SK-N-SH (cell line): ENCODE results near the gene KCNG4. TPM values are rescaled to one million over a fixed set of nuclear protein-coding genes. Genes with fewer than 3 reads are reported as not detected.
A peak's percentile ranks its signal among the peaks of the same experiment; 100 is the strongest.

Experiments used
- CTCF ChIA-PET: fragments of 300-600, 350-600 bp; formaldehyde crosslinking; extraction: SDS; loops from one replicate; lab custom pipeline; 2021; lab: Yijun Ruan, JAX
- POLR2A ChIA-PET: fragments of 350-600 bp; sonication (Branson Sonifier 250); formaldehyde crosslinking; extraction: SDS; loops from one replicate; lab custom pipeline; 2020; ENCODE audit warnings: antibody characterized with exemption, inconsistent platforms; lab: Yijun Ruan, JAX
- DNase-seq: peaks from one replicate; pipeline ENCODE4 v3.0.0; 2012
- H2AFZ ChIP-seq: fragments of 200-600 bp; sonication (generic); 2 replicates; pipeline ENCODE4 v1.8.1; 2016; ENCODE audit warnings: antibody characterized with exemption, mild to moderate bottlenecking, low read depth
- H3F3A ChIP-seq: fragments of 200-600 bp; sonication (generic); replicated peaks from 2 replicates; pipeline ENCODE3; 2016; ENCODE audit warnings: antibody characterized with exemption, mild to moderate bottlenecking; ENCODE audit not compliant: insufficient read depth
- H3K27ac ChIP-seq, 2 experiments: fragments of 200-500 bp in 1 of 2; fragments of 200-600 bp in 1 of 2; sonication (Bioruptor generic) in 1 of 2; sonication (generic), shearing (Covaris generic) in 1 of 2; 2 replicates each; pipeline versions ENCODE4 v1.5.1 to v1.6.1; 2014 to 2016; ENCODE audit warnings: low read depth in 2 of 2, inconsistent platforms in 1 of 2, low read length in 1 of 2, mild to moderate bottlenecking in 1 of 2, mixed read lengths in 1 of 2
- H3K27me3 ChIP-seq: fragments of 200-600 bp; sonication (generic), shearing (Covaris generic); 2 replicates; pipeline ENCODE4 v1.6.1; 2016; ENCODE audit warnings: mixed run types; ENCODE audit not compliant: insufficient read depth
- H3K36me3 ChIP-seq, 2 experiments: fragments of 200-500 bp in 1 of 2; fragments of 200-600 bp in 1 of 2; sonication (Bioruptor generic) in 1 of 2; sonication (generic) in 1 of 2; replicated peaks in 1 of 2; 2 replicates each; pipeline versions ENCODE3 to v1.5.1; 2014 to 2016; ENCODE audit warnings: low read length in 1 of 2, mild to moderate bottlenecking in 1 of 2; ENCODE audit not compliant: insufficient read depth in 2 of 2, control insufficient read depth in 1 of 2
- H3K4me1 ChIP-seq, 2 experiments: fragments of 200-500 bp in 1 of 2; fragments of 200-600 bp in 1 of 2; sonication (Bioruptor generic) in 1 of 2; sonication (generic), shearing (Covaris generic) in 1 of 2; 2 replicates each; pipeline versions ENCODE4 v1.5.1 to v1.6.1; 2014 to 2016; ENCODE audit warnings: low read depth in 1 of 2, low read length in 1 of 2, mixed run types in 1 of 2; ENCODE audit not compliant: insufficient read depth in 2 of 2, control insufficient read depth in 1 of 2
- H3K4me2 ChIP-seq: fragments of 200-600 bp; sonication (generic), shearing (Covaris generic); 2 replicates; pipeline ENCODE4 v1.6.1; 2017; ENCODE audit warnings: mixed run types
- H3K4me3 ChIP-seq, 2 experiments: fragments of 200-500 bp in 1 of 2; fragments of 200-600 bp in 1 of 2; sonication (Bioruptor generic) in 1 of 2; sonication (generic), shearing (Covaris generic) in 1 of 2; 2 replicates each; pipeline versions ENCODE4 v1.5.1 to v1.8.1; 2014 to 2016; ENCODE audit warnings: low read depth in 2 of 2, inconsistent platforms in 1 of 2, low read length in 1 of 2, mild to moderate bottlenecking in 1 of 2, mixed read lengths in 1 of 2, moderate library complexity in 1 of 2
- H3K79me2 ChIP-seq: fragments of 200-600 bp; sonication (generic); 2 replicates; pipeline ENCODE4 v1.8.1; 2017; ENCODE audit warnings: mild to moderate bottlenecking; ENCODE audit not compliant: insufficient read depth
- H3K9ac ChIP-seq: fragments of 200-600 bp; sonication (generic); 2 replicates; pipeline ENCODE4 v1.6.1; 2017; ENCODE audit warnings: mixed run types
- H3K9me2 ChIP-seq: fragments of 200-600 bp; sonication (generic); 2 replicates; pipeline ENCODE4 v1.6.1; 2017; ENCODE audit warnings: mixed run types
- H3K9me3 ChIP-seq: fragments of 200-600 bp; sonication (generic); 2 replicates; pipeline ENCODE4 v1.6.1; 2017; ENCODE audit warnings: mixed run types, mild to moderate bottlenecking, moderate library complexity
- H4K20me1 ChIP-seq: fragments of 200-600 bp; sonication (generic); 2 replicates; pipeline ENCODE4 v1.6.1; 2017; ENCODE audit warnings: mild to moderate bottlenecking, mixed run types; ENCODE audit not compliant: insufficient read depth
- CTCF ChIP-seq: fragments of 200-600 bp; sonication (generic); IDR thresholded peaks from 2 replicates; pipeline ENCODE4 v1.6.1; 2017; ENCODE audit warnings: antibody characterized with exemption, mild to moderate bottlenecking, moderate library complexity
- GABPA ChIP-seq: IDR thresholded peaks from 2 replicates; pipeline ENCODE4 v1.4.0; 2012; ENCODE audit warnings: low read depth, mild to moderate bottlenecking
- GATA2 ChIP-seq: sonication (generic); formaldehyde crosslinking; IDR thresholded peaks from 2 replicates; pipeline ENCODE4 v1.5.0; 2020; ENCODE audit warnings: mild to moderate bottlenecking, missing genetic modification reagents
- MEF2A ChIP-seq: IDR thresholded peaks from 2 replicates; pipeline ENCODE4 v1.4.0; 2012; ENCODE audit warnings: low read depth, borderline replicate concordance
- MXI1 ChIP-seq: IDR thresholded peaks from 2 replicates; pipeline ENCODE4 v1.6.1; 2012; ENCODE audit warnings: mild to moderate bottlenecking, low read depth, low read length, improper control_type of control experiment
- SIN3A ChIP-seq: IDR thresholded peaks from 2 replicates; pipeline ENCODE4 v1.6.1; 2012; ENCODE audit warnings: low read depth, mild to moderate bottlenecking, low read length, moderate library complexity, borderline replicate concordance
- TAF1 ChIP-seq: IDR thresholded peaks from 2 replicates; pipeline ENCODE4 v1.6.1; 2012; ENCODE audit warnings: low read depth, mild to moderate bottlenecking, low read length, moderate library complexity, borderline replicate concordance
- TCF12 ChIP-seq: IDR thresholded peaks from 2 replicates; pipeline ENCODE4 v1.4.0; 2012
- TEAD4 ChIP-seq: IDR thresholded peaks from 2 replicates; pipeline ENCODE4 v1.4.0; 2012; ENCODE audit warnings: mild to moderate bottlenecking, borderline replicate concordance; ENCODE audit not compliant: insufficient read depth
- WGBS: methylation state at CpG from one replicate; pipeline ENCODE4 v1.1.6; 2017; ENCODE audit warnings: low lambda C conversion rate; 5-methylcytosine and 5-hydroxymethylcytosine counted together
- polyA plus RNA-seq, 3 experiments: library from polyadenylated mRNA; depleted of rRNA; stranded (reverse); fragments of >200 nt; gene quantifications; 2 replicates each; pipeline ENCODE4 v1.2.3, GENCODE V29; 2012
- TF ChIP-seq, protein P1 (sequence below): IDR thresholded peaks from 2 replicates; pipeline ENCODE4 v1.4.0; 2012; ENCODE audit warnings: low read depth, borderline replicate concordance

Gene KCNG4
- polyA plus RNA-seq, 1 of the 3 experiments (the other 2 are of a cell fraction) = not detected

- no peaks in the 10 kb centered on the region for H3K9me2 ChIP-seq
- TF ChIP-seq GABPA (no peak), CTCF (peak; percentile 34; the same call in 1 of the 2 replicates), TAF1 (no peak), TEAD4 (no peak), GATA2 (no peak)
- H3K9me3 ChIP-seq = no peaks in the 10 kb centered on the region
- no peaks in the 10 kb centered on the region for H3K36me3 ChIP-seq
- no peak overlapping the region for H3K4me3 ChIP-seq
- ChIA-PET CTCF (interaction anchor here (1.5 kb wide), 1 partner anchor 20 kb away, joined by 3 read pairs; no protein-coding TSS in a partner anchor), POLR2A (no interaction called here)
- H3K27ac ChIP-seq = no peak overlapping the region
- H3K4me2 ChIP-seq = no peak overlapping the region
- WGBS = 58% methylated on average over 2 of the region's 2 CpGs
- H4K20me1 ChIP-seq = no peaks in the 10 kb centered on the region
- no peaks in the 10 kb centered on the region for H3K27me3 ChIP-seq
- no peaks in the 10 kb centered on the region for H3F3A ChIP-seq
- DNase-seq = no peak
- no peak overlapping the region for H3K9ac ChIP-seq
- H3K79me2 ChIP-seq = no peaks in the 10 kb centered on the region
- H3K4me1 ChIP-seq = peaks cover 0 to 7% of the 10 kb centered on the region in 2 experiments; a peak in 1 of 4 replicates
- no peak overlapping the region for H2AFZ ChIP-seq
These were observed 29.8 kb downstream of the KCNG4 start for GRCh38 chr16:84209989-84210388.

GRCh38 chr16:84207879-84208278 is 31.9 kb downstream of the KCNG4 start:
- no peaks in the 10 kb centered on the region for H3K79me2 ChIP-seq
- no peak for TF ChIP-seq TCF12
- H3K36me3 ChIP-seq = no peaks in the 10 kb centered on the region
- 68% methylated on average over 5 of the region's 8 CpGs for WGBS
- H3K9me2 ChIP-seq = no peaks in the 10 kb centered on the region
- H3K9me3 ChIP-seq = no peaks in the 10 kb centered on the region
- no peaks in the 10 kb centered on the region for H4K20me1 ChIP-seq
- H3K27ac ChIP-seq = no peak overlapping the region
- H3K9ac ChIP-seq = no peak overlapping the region
- DNase-seq = no peak
- no peaks in the 10 kb centered on the region for H3F3A ChIP-seq
- POLR2A ChIA-PET = no interaction called here
- no peaks in the 10 kb centered on the region; a peak in 1 of 4 replicates for H3K4me1 ChIP-seq
- CTCF ChIA-PET = interaction anchor here (1.9 kb wide), 1 partner anchor 21 kb away, joined by 7 read pairs; the partner anchor contains the start of gene TAF1C
- H3K27me3 ChIP-seq = no peaks in the 10 kb centered on the region
- no peak overlapping the region for H3K4me2 ChIP-seq
- H2AFZ ChIP-seq = no peak overlapping the region
- no peak overlapping the region for H3K4me3 ChIP-seq

- H3K4me3 ChIP-seq = no peak overlapping the region
- no peaks in the 10 kb centered on the region for H3K36me3 ChIP-seq
- H3F3A ChIP-seq = no peaks in the 10 kb centered on the region
- DNase-seq = no peak
- no peaks in the 10 kb centered on the region for H3K27me3 ChIP-seq
- CTCF ChIA-PET = interaction anchor here (1.9 kb wide), 1 partner anchor 20 kb away, joined by 7 read pairs; the partner anchor contains the start of gene TAF1C
- H3K9me2 ChIP-seq = no peaks in the 10 kb centered on the region
- no peak for TF ChIP-seq SIN3A
- TF ChIP-seq, protein P1, sequence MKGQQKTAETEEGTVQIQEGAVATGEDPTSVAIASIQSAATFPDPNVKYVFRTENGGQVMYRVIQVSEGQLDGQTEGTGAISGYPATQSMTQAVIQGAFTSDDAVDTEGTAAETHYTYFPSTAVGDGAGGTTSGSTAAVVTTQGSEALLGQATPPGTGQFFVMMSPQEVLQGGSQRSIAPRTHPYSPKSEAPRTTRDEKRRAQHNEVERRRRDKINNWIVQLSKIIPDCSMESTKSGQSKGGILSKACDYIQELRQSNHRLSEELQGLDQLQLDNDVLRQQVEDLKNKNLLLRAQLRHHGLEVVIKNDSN = no peak
- no peak for TF ChIP-seq MXI1
- no peak for TF ChIP-seq MEF2A
- TF ChIP-seq, all 33 proteins: peak for 0
- no peak overlapping the region for H3K4me2 ChIP-seq
- no peaks in the 10 kb centered on the region for H3K9me3 ChIP-seq
- WGBS = 71% methylated on average over 6 of the region's 6 CpGs
- no peaks in the 10 kb centered on the region for H3K79me2 ChIP-seq
- H3K9ac ChIP-seq = no peak overlapping the region
- H3K27ac ChIP-seq = no peak overlapping the region
- POLR2A ChIA-PET = no interaction called here
- H3K4me1 ChIP-seq = no peaks in the 10 kb centered on the region; a peak in 1 of 4 replicates
- H2AFZ ChIP-seq = no peak overlapping the region
- H4K20me1 ChIP-seq = no peaks in the 10 kb centered on the region
These were observed 32.6 kb downstream of the KCNG4 start for GRCh38 chr16:84207251-84207650.
